Nucleus accumbens (tissue), 56 donors: Measurements from ENCODE around the gene CNTF.

Source experiments
- DNase-seq, 56 donors: peaks; one replicate each; lab custom pipeline; 2025; lab: John Stamatoyannopoulos, UW

Gene CNTF

GRCh38 chr11:58600510-58600909 lies 22.0 kb upstream of the CNTF start:
- no peak for DNase-seq

GRCh38 chr11:58606930-58607714 lies 15.3 kb upstream of the CNTF start:
- DNase-seq = no peak

GRCh38 chr11:58608331-58608730 lies 14.1 kb upstream of the CNTF start:
- DNase-seq = no peak

GRCh38 chr11:58609723-58610122 lies 12.7 kb upstream of the CNTF start:
- DNase-seq = no peak

GRCh38 chr11:58613228-58613627 lies 9.2 kb upstream of the CNTF start:
- no peak for DNase-seq

- no peak for DNase-seq
Observed at GRCh38 chr11:58615559-58615958, 6.9 kb upstream of the CNTF start.

GRCh38 chr11:58616594-58616993 lies 5.9 kb upstream of the CNTF start:
- peak in 1 of 56 donors; percentile 52 for DNase-seq

- DNase-seq = peak in 6 of 56 donors; percentile 9 to 26 (median 12)
Observed at GRCh38 chr11:58617976-58618557, 4.4 kb upstream of the CNTF start.

- DNase-seq = no peak
Observed at GRCh38 chr11:58621586-58622262, 741 bp upstream of the CNTF start.

- DNase-seq = no peak
Observed at GRCh38 chr11:58625086-58625485, 2.6 kb downstream of the CNTF start.

GRCh38 chr11:58625826-58626460 lies 3.5 kb downstream of the CNTF start:
- DNase-seq = no peak

- no peak for DNase-seq
Observed at GRCh38 chr11:58626934-58627483, 4.5 kb downstream of the CNTF start.

- peak in 10 of 56 donors; percentile 3 to 58 (median 22) for DNase-seq
Observed at GRCh38 chr11:58628446-58628845, 6.0 kb downstream of the CNTF start.

- DNase-seq = peak in 5 of 56 donors; percentile 2 to 24 (median 7)
Observed at GRCh38 chr11:58629857-58630256, 7.4 kb downstream of the CNTF start.

GRCh38 chr11:58631378-58631777 lies 8.9 kb downstream of the CNTF start:
- no peak for DNase-seq

GRCh38 chr11:58632510-58632909 lies 10.0 kb downstream of the CNTF start:
- no peak for DNase-seq

GRCh38 chr11:58636587-58636986 lies 14.1 kb downstream of the CNTF start:
- no peak for DNase-seq

- DNase-seq = no peak
Observed at GRCh38 chr11:58637371-58637770, 14.9 kb downstream of the CNTF start.

GRCh38 chr11:58639103-58639502 lies 16.6 kb downstream of the CNTF start:
- no peak for DNase-seq

GRCh38 chr11:58639669-58640068 lies 17.2 kb downstream of the CNTF start:
- no peak for DNase-seq
